CD1c-positive myeloid dendritic cell (primary cell): ENCODE results near the gene CDC20.

ENCODE experiments used
- DNase-seq: peaks from one replicate; pipeline ENCODE4 v3.0.0-alpha.2; 2016; ENCODE audit errors: extremely low spot score

The CDC20 gene

DNA sequence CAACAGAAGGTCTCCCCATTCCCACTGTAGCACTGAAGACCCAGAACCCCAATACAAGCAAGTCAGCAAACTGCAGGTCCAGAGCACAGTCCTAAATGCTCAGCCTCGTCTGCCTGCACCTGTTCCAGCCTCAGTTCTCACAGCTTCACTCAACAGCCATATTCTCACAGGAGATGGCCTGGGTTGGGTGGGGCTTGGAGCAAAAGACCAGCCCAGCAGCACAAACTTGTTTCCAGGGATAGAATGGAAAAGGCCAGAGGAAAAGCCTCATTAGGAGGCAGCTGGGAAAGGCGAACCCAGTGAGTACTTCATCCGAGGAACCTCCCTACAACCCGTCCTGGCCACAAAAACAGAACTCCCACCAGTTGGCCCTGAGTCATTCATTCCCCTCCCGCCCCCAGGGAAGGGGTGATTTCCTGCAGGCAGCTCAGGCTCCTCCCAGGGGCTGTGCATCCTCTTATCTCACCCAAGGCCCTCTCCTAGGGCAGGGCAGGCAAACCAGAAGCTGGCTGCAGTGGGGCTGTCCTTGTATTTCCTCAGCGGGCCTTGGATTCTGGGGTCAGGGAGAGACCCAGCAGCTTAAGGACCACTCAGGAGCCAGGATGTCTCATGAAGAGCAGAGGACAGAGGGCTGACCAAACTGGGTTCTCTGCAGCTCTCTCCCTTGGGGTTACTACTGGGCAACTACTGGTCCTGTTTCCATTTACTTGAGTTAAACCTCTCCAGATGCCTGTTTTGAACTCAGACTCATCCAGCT is 28.6 kb upstream of the CDC20 start:
- peak; percentile 92 for DNase-seq

DNA sequence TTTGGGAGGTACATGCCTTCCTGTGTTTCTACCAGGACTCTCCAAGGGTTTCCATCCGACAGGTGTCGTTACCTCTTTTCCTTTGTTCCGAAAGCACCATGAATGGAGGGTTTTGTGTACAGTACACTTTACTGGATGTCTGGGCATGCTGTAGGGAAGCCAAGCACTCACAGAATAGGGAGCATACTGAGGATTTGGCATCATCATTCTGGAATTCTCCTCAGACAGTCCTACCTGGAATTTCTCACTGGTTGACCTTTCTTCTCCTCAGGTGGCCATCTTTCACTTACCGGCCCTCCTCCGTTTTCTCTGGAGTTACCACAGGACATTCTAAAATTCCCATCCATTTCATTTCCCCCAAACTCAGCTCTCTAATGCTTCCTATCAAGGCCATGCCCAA is 27.1 kb upstream of the CDC20 start:
- no peak for DNase-seq

GRCh38 chr1:43334453-43335205 is 24.2 kb upstream of the CDC20 start:
- no peak for DNase-seq

GRCh38 chr1:43337588-43337987 is 21.2 kb upstream of the CDC20 start, which contains the start of gene MPL:
Gene MPL (plus strand): TSS chr1:43337818. CDS start chr1:43337849, 31 bp downstream.
- DNase-seq: no peak

DNA sequence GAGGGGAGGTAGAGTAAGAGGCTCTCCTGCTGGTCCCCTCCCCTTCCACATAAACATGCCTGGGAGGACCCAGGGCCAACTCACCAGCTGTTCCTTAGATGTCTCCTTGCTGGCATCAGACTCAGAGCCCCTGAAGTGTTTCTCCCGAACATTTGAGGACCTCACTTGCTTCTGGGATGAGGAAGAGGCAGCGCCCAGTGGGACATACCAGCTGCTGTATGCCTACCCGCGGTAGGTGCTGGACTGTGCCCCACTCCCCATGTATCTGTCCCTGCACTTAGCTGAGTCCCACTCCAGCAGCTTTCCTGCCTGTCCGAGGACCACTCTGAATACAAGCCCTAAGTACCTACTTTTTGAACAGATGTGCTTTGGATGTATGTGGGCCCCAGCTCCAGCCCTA is 20.8 kb upstream of the CDC20 start:
- DNase-seq: no peak

DNA sequence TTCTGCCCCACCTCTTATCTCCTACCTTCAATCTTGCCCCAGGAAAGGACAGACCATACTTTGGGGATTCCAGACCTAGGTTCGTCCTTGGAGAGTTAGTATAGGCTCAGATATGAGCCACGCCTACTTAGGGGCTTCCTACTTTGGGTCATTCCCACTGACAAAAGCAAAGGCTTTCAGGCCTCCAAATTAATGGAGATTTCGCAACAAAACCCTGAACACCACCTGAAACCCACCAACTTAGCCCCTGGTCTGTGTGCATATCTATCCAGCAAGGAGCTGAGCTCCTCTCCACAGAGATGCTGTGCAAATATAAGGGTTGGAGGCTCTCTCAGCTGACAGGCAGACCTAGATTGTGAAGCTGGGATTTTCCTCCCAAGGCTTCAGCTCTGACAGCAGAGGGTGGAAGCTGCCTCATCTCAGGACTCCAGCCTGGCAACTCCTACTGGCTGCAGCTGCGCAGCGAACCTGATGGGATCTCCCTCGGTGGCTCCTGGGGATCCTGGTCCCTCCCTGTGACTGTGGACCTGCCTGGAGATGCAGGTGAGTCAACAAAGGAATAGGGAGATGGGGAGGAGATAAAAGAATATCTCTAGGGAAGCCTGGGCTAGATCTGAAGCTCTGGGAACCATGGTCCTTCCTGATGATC is 19.1 kb upstream of the CDC20 start:
- DNase-seq: no peak

- no peak for DNase-seq
Observed at GRCh38 chr1:43340559-43340958, 18.2 kb upstream of the CDC20 start.

DNA sequence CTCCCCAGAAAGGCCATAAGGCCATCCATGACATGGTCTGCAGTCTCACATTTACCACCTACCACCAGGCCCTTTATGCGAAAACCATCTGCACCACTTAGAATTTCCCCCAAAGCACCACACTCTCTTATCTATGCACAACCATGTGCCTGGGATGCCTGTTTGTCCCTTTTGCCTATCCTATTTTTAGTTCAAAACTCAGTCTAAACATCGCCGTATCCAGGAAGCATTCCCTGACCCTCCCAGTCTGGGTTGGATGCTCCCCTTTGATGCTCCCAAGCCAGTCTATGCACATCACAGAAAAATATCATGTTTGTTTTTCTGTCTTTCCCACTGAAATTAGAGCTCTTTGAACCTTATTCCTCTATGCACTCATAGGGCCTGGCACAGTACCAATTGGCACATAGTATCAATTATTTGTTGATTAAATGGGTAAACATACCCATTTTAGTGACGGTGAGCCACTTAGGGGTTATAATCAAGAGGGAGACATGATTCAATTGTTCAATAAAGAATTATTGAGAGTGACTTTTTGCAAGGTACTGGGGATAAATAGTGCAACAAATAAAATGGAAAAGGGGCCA is 14.4 kb upstream of the CDC20 start:
- DNase-seq: no peak

- no peak for DNase-seq
Observed at GRCh38 chr1:43345120-43345519, 13.7 kb upstream of the CDC20 start.

GRCh38 chr1:43346636-43347035 is 12.1 kb upstream of the CDC20 start:
- DNase-seq: no peak

- no peak for DNase-seq
Observed at GRCh38 chr1:43348343-43348808, 10.4 kb upstream of the CDC20 start.

GRCh38 chr1:43348809-43349593 is 9.8 kb upstream of the CDC20 start:
- peak; percentile 31 for DNase-seq

GRCh38 chr1:43349594-43350306 is 9.0 kb upstream of the CDC20 start:
- no peak for DNase-seq

DNA sequence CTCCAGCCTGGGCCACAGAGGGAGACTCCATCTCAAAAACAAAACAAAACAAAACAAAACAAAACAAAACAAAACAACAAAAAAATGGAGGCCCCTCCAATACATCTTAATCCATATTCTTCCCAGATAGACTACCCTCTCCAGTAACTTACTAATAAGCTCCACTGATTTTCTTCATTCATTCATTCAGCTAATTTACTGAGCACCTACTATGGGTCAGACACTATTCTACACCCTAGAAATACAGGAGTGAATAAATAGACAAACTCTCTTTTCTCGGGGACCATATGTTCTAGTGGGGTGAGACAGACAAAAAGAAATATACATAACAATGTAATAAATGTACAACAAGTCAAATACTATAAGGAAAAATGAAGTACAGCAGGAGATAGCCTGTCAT is 7.8 kb upstream of the CDC20 start:
- DNase-seq: no peak

- DNase-seq: no peak
Observed at GRCh38 chr1:43351421-43352350, 7.1 kb upstream of the CDC20 start.

- DNase-seq: no peak
Observed at GRCh38 chr1:43352351-43352705, 6.5 kb upstream of the CDC20 start.

GRCh38 chr1:43352881-43353280 is 5.9 kb upstream of the CDC20 start:
- DNase-seq: peak; percentile 23

GRCh38 chr1:43354471-43354870 is 4.3 kb upstream of the CDC20 start:
- DNase-seq: no peak

DNA sequence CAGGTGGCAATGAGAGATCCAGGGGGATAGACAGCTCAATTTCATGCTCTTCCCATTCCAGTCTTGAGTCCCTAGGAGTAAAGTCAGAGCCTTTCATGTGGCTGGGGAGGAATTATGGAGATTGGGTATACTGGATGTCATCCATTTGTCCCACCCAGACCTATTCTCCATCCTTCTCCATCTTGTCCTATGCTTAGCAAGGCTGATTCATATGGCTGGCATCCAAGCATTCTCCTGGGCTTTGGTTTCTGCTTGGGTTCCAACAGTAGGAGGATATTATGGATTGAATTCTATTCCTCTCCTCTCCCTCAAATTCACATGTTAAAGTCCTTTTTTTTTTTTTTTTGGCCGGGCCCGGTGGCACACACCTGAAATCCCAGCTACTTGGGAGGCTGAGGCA is 3.8 kb upstream of the CDC20 start:
- DNase-seq: no peak

DNA sequence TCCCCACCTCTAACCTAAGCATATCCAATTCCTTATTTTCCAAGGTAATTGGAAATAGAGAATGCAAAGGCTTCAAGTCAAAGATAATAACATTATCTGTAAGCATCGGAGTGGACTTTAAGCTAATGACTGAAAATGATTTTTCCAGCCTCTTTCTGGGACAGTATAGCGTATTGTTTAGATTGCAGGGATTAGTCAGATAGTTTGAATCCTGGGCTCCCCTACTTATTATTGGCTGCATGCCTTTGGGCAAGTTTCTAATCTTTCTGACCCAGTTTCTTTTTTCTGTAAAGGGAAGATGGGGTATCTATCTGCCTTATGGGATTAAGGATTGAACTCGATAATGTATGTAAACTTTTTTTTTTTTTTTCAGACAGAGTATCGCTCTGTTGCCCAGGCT is 1.5 kb upstream of the CDC20 start:
- DNase-seq: no peak
